ENCODE measurements around the gene EFNA3.
A peak's percentile ranks its signal among the peaks of the same experiment; 100 is the strongest.

DNA sequence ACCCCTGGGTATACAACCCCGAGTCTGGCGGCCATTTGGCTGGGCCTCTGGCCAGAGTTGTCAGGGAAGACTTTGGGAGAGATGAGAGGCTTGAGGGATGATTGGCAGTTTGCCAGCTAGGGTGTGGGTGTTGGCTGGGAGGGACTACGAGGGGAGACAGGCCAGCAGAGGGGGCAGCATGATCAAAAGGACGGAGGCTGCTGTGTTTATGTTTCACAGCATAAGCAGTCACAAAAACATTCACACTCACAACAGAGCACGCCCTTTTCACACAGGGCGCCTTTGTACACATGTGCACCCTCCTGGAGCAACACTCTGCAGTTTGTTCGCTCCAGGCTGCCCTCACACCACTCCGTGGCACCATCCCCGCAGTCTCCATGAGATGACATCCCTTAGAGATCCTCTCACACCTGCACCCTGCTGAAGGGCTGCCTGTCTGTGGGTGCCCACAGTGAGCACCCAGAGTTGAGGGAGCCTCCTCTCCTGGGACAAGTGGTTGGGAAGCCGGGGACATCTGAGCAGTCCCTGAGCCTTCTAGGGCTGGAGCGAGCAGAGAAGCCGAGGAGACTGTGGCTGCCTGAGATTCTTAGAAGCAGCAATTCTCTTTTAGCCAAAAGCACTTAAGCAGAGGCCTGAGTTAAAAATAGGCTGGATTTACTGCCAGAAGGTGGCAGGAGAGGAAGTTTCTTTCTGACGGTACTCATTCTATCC, 15.4 kb downstream of the EFNA3 start:
- TF ChIP-seq, protein P1, sequence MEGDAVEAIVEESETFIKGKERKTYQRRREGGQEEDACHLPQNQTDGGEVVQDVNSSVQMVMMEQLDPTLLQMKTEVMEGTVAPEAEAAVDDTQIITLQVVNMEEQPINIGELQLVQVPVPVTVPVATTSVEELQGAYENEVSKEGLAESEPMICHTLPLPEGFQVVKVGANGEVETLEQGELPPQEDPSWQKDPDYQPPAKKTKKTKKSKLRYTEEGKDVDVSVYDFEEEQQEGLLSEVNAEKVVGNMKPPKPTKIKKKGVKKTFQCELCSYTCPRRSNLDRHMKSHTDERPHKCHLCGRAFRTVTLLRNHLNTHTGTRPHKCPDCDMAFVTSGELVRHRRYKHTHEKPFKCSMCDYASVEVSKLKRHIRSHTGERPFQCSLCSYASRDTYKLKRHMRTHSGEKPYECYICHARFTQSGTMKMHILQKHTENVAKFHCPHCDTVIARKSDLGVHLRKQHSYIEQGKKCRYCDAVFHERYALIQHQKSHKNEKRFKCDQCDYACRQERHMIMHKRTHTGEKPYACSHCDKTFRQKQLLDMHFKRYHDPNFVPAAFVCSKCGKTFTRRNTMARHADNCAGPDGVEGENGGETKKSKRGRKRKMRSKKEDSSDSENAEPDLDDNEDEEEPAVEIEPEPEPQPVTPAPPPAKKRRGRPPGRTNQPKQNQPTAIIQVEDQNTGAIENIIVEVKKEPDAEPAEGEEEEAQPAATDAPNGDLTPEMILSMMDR (IDR thresholded peaks at IDR 0.05) = peak; percentile 75
- TF ChIP-seq POLR2AphosphoS5 (IDR thresholded peaks at IDR 0.05; ENCODE audit: low read depth, low read length) (no peak), SIN3A (IDR thresholded peaks at IDR 0.05; ENCODE audit: borderline replicate concordance, insufficient read depth, low read depth, low read length) (no peak)

All from Panc1 (cell line).